GM10847 (cell line): ENCODE results near the gene ATP9B.

Experiments
- POLR2A ChIP-seq: IDR thresholded peaks from 2 replicates; pipeline ENCODE4 v1.6.1; 2011; ENCODE audit not compliant: insufficient read length; ENCODE audit errors: extremely low read depth

The ATP9B gene

DNA sequence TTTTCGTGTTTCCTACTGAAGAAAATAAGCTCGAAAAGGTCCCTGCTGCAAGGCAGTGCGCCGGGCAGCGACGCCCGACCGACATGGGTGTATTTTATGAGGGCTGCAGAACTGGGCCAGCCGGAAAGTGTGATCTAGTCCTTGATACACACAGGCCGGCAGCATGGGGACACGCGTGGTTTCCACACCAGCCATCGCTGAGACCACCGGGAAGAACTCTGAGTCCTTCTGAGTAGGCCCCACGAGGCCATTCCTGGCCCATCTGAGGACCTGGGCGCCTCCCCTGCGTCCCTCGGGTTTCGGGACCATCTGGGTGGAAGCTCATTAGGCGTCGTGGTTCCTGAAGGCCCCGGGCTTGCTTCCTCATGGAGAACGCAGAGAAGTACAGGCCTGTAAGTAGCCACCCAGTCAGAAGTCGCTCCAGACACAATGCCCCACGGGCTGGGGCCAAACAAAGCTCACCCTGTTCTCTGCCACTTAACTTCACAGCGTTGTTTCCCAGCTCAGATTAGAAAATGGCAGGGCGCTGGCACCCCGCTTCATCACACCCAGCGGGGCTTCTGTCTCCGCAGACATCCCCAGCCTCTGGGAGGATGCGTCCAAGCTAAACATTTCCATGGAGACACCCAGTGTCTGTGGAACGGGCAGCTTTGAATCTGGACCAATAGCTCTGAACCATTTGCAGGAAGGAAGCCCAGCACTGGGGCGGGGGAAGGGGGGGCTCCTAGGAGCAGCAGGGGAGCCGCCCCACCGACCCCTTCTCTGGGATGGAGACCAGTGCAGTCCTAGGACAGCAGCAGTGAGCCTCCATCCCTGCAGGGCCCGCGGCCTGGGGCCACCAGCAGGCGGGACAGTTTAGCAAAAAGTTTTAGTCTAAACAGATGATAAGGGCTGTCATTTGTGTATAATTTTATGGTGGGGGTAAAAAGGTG lies 328.9 kb downstream of the ATP9B start:
- no peak for TF ChIP-seq POLR2A

DNA sequence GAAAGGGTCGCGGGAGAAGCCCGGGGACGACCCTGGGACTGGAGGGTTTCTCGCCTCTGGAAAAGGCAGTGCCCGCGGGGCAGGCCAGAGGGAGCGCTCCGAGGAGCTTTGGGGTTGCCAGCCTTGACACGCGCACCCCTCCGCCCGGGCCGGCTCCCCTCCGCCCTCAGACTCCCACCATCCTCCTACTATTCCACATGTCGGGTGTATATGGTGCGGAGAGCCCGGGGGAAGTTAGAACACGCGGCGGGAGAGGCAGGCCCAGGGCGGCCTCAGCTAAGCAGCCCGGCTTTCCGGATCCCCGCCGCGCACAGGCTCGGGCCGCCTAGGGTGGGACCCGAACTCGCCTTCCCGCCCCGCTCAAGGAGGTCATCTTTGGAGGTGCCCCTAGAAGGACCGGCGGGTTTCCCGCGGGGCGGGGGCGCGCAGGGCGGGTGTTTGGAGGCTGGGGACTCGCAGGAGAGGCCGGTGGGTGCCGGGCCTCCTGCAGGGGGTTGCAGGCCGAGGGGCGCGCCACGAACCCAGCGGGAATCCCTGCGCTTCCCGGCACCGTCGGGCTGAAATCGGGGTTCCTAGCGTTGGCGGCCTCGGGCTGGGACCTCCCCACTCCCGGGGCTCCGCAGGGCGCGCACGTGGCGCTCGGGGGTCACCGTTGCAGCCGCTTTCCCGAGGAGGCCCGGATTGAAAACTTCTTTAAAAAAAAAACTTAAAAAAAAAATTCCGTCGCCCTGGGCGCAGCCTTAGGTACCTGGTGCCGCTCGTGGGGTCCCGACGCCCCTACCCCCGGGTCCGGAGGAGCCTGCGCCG lies 330.3 kb downstream of the ATP9B start:
- no peak for TF ChIP-seq POLR2A

DNA sequence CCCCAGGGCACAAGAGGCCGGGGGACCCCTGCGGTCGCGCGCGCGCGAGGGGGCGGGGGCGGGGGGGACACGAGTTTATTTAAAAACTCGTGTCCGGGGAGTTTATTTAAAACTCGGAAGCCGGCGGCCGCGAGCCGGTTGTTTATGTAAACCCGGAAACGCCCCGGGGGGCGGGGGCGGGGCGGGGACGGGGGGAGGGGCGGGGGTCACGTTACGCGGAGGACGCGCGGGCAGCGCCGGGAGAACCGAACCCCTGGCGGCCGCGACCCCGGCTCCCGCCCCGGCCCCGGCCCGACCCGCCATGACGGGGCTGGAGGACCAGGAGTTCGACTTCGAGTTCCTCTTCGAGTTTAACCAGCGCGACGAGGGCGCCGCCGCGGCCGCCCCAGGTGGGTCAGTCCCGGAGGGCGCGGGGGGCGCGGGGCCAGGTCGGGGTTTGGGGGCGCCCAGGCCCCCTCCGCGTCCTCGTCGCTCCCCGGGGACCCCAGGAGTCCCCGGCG lies 330.9 kb downstream of the ATP9B start:
- no peak for TF ChIP-seq POLR2A

DNA sequence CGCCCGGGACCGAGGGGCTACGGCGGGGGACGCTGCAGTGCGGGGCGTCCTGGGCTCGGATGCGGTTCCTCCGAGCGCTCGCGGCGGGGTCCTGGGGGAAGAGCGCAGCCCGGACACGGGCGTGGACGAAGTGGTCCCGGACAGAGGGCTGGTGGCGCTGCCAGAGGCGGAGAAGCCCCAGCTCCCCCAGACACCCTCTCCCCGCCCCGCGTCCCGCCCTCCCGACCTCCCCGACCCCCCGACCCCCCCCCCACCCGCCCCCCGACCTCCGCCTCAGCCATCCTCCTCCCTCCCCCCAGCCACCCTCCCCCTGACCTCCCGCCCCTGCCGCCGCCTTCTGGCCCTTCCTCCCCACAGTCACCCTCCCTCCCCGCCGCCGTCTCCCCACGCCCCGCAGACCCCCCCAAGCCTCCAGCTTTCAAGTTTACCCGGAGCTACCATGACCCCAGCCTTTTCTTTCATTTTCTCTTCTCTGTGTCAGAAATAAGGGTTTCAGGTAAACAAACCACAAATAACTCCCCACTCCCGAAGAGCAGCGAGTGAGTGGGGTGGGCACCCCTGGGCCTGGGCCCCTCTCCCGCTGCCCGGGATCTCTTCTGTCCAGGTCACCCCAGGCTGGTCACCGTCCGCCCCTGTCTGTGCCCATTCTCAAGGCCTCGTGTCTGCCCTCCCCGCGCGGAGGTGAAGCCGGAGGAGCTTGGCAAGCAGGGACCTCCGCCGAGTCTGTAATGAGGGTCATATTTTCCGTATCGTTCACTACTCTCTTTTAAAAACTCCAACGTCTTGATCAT lies 331.6 kb downstream of the ATP9B start:
- TF ChIP-seq POLR2A: no peak

DNA sequence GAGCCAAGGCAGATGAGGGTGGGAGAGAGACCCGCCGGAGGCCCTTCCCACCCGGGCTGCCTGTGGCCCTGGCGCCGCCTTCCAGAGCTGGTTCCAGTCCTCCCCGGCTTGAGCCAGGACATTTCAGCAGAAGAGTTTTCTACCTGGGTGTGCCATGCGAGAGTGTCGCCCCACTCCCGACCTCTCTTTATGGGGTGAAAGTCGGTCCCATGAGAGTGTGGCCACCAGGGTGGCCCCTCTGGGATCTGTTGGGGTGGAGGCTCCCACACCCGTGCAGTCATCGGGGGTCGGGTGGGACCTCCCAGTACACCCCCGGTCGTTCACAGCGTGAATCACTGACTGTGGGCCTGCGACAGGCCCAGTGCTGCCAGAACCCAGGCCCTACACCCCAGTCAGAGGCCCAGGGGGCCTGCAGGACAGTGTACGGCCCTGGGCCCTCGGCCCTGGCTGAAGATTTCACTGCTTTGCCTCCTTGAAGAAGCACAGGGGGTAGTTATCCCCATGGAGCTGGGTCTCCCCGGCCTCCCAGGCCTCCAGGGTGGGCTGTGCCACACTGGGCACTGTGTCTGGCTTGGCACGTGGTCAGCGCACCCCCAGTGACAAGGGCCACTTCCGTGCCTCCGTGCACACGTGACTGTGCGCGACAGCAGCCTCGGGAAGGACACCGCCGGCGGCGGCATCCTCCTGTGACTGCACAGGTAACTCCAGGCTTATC lies 332.5 kb downstream of the ATP9B start:
- TF ChIP-seq POLR2A: no peak

DNA sequence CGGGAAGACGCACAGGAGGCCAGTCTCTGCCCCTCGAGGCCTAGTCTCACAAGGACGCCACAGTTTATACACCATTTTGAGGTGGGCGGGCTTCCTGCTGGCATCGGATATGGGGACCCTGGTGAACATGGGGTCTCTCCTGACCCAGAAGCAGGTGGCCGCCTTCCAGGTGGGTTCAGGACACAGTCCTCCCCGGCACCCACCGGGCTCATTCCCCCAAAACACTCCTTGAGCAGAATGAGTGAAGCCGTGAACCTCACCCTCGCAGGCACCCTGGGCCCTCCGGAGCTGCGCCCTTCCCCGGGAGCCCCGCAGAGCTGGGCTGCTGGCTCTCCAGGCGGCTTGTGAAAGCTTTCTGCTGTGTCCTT lies 333.0 kb downstream of the ATP9B start:
- no peak for TF ChIP-seq POLR2A

DNA sequence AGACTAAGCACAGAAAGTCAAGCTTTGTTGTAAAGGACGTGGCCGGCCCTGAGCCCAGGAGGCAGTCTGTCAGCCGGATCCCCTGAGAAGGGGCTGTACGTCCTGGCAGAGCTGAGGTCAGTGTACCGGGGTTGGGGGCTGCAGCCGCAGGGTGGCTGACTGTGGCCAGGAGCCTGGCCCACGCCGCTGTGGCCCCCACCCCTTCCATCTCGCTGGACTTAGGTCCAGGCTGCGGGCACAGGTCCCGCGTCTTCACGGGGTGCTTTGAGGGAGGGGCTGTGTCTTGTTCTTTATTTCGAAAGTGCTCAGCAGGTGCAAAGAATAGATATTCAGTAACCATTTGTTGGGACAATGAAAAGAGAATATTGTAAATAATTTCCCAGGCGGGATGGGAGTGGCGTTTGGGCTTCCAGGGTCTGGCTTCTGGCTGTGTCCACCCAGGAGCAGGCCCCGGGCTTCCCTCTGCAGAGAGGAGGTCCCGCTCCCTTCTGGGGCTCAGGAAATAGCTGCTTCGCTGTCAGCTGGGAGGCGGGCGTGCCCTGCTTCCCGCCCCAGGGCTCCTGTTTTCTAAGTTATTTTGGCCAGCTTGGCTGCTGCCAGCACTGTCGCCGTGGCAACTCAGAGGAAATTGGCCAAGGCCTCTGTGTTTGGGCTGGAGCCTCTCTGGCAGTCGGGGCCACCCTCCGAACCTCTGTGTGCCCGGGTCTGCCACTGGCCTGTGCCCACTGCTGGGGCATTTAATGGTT lies 334.0 kb downstream of the ATP9B start:
- no peak for TF ChIP-seq POLR2A

DNA sequence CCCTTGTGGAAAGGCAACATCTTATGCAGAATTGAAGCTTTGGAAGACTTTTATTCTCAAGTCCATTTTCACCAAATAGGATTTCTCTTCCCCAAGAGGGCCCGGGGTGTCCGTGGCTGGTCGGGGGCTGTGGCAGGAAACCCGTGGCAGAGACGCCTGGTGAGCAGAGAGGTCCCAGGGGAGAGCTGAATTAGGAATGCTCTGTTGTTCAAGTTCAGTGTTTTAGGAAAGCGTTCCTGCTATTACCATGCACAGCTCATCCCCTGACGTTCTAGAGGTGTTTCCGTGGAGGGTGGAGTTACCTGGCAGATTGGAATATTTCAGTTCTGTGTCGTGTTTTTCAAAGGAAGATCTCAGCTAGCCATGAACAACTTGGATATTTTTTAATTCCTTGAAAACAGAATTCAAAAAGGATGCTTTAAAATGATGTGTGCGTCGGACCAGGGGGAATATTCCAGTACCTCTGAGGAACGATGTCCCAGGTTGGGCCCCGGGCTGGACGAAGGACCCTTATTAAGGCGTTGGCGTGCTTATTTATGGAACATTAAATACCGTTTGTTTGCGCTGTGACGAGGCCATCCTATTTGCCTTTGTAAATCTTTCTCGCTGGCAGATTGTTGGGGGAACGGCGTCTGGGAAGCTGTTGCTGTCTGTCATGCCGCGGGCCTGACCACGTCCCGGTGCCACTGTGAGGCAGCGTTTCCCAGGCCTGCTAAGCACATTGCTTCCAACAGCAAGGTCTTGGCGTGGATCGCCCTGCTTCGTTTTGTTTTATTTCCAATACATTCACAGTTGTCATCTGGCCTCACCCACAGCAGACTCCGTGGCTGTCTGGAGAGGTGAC lies 334.8 kb downstream of the ATP9B start:
- TF ChIP-seq POLR2A: no peak

DNA sequence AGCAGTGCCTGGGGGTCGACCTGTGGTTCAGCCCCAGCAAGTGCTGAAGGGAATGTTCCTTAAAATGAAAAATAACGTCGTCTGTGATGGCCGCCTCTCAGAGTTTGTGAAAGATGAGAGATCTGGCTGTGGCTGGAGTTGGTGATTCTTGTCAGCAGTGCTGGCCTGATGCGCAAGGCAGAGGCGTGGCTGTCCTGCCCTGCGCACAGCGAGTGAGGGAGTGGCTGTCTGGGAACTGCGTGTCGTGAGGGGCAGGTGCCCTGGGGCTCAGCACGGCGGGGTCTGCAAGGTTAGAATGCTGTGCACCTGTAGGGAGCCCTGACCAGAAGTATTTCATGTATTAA lies 335.3 kb downstream of the ATP9B start:
- TF ChIP-seq POLR2A: no peak

DNA sequence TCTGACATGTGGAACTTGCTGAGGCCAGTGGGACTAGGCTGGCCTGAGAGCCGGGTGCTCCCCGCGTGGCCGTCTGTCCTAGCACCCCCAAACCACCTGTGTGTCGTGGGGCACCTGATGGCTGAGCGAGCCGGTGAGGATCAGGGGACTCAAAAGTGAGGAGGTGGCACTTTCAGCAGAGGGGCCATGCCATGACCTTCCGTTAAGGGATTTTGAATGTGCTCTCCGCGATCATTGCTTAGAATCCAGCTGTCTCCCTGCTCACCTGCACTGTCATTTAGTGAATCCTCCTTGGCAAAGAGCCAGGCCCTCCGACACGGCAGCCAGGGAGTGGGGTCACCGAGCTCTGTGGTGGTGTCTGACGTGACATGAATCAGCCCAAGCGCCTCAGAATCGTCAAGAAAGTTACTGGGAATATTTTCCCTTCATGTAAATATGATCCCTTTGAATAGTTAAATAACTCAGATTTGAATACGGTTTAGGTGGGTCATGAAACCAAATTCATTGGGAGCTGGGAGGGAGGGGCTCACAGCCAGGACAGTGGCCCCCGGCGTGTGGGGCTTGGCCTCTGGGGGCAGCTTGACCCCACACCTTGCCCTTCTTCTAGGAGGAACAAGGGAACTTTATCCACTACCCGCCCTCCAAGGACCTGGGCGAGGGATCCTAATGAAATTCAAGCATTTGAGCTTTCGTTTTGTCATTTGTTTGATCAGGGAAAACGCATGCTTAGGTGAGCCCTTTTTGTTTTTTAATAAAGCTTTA lies 336.0 kb downstream of the ATP9B start:
- TF ChIP-seq POLR2A: no peak

DNA sequence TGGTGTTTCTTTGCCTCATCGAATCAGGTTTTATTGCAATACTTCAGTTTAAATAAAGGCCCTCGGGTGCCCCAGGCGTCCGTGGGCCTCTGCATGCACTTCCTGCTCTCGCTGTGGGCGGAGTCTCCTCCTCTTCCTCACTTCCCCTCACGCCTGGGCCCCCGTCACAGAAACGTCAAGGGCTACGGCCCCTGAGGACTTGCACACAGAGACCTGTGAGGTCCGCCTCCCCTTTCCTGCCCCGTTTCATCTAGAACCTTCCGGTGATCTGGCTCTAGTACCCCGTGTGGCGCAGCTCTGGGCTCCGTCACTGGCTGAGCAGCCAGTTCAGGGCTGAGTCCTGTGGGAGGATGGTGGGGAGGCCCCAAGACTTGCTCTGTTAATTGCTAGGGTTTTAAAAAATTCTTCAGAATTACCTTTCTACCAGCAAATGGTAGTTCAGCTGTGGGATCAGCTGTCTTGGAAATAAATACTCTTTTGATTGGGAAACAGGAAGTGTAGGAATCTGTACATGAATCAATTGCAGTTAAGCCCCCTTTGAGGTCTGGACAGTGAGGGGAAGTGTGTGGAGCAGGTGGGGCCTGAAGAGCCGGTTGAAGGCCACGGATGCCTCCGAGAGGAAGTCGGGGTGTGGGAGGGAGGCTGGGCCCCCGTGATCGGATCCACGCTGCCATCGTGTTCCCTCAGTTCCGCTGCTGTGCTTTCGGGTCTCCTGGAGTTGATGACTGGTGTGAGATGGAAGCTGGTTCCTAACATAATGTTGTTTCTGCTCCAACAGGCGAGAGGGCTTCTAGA lies 336.8 kb downstream of the ATP9B start:
- peak; percentile 30 for TF ChIP-seq POLR2A

DNA sequence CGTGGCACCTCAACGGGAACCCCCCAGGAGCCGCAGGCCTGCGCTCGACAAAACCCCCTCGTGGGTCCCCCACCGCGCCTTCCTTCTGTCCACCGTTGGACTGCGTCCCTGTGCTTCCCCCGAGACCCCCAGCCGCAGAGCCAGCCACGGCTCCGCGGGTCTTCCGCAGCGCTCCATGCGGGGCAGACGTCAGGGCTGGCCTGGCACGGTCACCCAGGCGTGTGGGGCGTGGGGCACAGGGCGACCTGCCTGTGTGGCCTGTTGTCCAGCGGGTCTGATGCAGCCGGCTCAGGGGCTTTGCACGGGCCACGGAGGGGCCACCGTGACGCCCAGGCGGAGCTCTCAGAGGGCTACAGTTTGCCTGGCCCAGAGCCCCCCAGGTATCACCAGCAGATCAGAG lies 337.5 kb downstream of the ATP9B start:
- no peak for TF ChIP-seq POLR2A

DNA sequence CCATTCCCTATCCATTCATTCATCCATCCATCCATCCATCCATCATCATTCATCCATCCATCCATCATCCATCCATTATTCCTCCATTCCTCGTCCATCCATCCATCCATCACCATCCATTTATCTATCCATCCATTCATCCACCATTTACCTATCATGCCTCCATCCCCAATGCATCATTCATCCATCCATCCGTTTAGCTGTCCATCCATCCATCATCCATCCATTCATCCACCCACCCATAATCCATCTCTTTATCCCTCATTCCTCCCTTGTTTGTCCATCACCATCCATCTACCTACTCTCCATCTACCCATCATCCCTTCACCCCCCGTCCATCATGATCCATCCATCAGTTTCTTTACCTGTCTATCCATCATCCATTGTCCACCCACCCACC lies 340.1 kb downstream of the ATP9B start:
- no peak for TF ChIP-seq POLR2A
